Measurements from ENCODE around the gene AGTR1. TPM values are rescaled to one million over a fixed set of nuclear protein-coding genes. Genes with fewer than 3 reads are reported as not detected.

AGTR1 gene
- total and polyA plus RNA-seq, 2 donors (not counting 3 experiments of a cell fraction or from before 2014, with no cell fraction given), result not detected

DNA sequence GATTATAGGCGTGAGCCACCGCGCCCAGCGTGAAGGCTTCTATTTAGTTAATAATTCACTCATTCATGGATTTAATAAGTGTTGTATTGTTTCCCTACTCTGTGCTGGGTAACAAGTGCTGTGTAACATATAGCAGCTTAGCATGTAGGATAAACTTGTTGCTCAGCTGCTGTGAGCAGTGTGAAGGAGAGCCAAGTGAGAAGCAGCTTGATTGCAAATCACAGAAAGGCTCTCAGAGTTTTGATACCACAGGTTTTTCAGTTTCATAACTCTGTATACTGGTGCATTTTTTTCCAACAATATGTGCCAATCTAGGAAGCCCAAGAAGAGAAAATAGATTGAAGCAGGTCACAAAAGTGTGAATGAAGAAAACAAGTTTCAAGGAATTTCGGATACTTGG, 48.4 kb downstream of the AGTR1 start:
- H3K4me2 ChIP-seq (ENCODE audit: insufficient read depth, low read length), result no peak overlapping the region
- POLR2A ChIA-PET, result no interaction called here
- H3K4me1 ChIP-seq (ENCODE audit: control insufficient read depth, extremely low read depth, insufficient read depth, low read length), result no peaks in the 10 kb centered on the region
- H3K27me3 ChIP-seq (ENCODE audit: control insufficient read depth in 2 of 2, insufficient read depth in 2 of 2, low read length in 2 of 2), result no peaks in the 10 kb centered on the region
- no peaks in the 10 kb centered on the region for H3K79me2 ChIP-seq (ENCODE audit: control insufficient read depth, insufficient read depth, low read length)
- FAIRE-seq, result no peak
- TF ChIP-seq POLR2A (IDR thresholded peaks at IDR 0.05; ENCODE audit: low read depth, low read length) (no peak), EZH2 (IDR thresholded peaks at IDR 0.05; ENCODE audit: borderline replicate concordance, low read depth, low read length, severe bottlenecking) (no peak), MYC (IDR thresholded peaks at IDR 0.05; ENCODE audit: low read depth, low read length) (no peak), GATA2 (IDR thresholded peaks at IDR 0.05; ENCODE audit: insufficient read depth, insufficient read length, low read depth, low read length) (no peak), POLR2AphosphoS5 (IDR thresholded peaks at IDR 0.05; ENCODE audit: insufficient read depth, low read depth, low read length) (no peak), FOS (IDR thresholded peaks at IDR 0.05; ENCODE audit: borderline replicate concordance, insufficient read depth, low read length) (no peak), JUN (IDR thresholded peaks at IDR 0.05; ENCODE audit: borderline replicate concordance, insufficient read depth, insufficient read length, low read depth) (no peak)
- TF ChIP-seq, protein P1, sequence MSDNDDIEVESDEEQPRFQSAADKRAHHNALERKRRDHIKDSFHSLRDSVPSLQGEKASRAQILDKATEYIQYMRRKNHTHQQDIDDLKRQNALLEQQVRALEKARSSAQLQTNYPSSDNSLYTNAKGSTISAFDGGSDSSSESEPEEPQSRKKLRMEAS (IDR thresholded peaks at IDR 0.05; ENCODE audit: insufficient read depth, insufficient read length), result no peak
- TF ChIP-seq, protein P2, sequence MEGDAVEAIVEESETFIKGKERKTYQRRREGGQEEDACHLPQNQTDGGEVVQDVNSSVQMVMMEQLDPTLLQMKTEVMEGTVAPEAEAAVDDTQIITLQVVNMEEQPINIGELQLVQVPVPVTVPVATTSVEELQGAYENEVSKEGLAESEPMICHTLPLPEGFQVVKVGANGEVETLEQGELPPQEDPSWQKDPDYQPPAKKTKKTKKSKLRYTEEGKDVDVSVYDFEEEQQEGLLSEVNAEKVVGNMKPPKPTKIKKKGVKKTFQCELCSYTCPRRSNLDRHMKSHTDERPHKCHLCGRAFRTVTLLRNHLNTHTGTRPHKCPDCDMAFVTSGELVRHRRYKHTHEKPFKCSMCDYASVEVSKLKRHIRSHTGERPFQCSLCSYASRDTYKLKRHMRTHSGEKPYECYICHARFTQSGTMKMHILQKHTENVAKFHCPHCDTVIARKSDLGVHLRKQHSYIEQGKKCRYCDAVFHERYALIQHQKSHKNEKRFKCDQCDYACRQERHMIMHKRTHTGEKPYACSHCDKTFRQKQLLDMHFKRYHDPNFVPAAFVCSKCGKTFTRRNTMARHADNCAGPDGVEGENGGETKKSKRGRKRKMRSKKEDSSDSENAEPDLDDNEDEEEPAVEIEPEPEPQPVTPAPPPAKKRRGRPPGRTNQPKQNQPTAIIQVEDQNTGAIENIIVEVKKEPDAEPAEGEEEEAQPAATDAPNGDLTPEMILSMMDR (IDR thresholded peaks at IDR 0.05; ENCODE audit: extremely low read depth in 1 of 2, insufficient read depth in 1 of 2, low read depth in 1 of 2, low read length in 2 of 2), result no peak
- no peaks in the 10 kb centered on the region for H3K36me3 ChIP-seq (ENCODE audit: control insufficient read depth in 2 of 2, extremely low read depth in 1 of 2, insufficient read depth in 2 of 2, low read length in 2 of 2)
- no peak for DNase-seq (ENCODE audit: low read depth, low spot score)
- H4K20me1 ChIP-seq (replicated peaks; ENCODE audit: control insufficient read depth, extremely low read depth, insufficient read depth, low read length), result no peaks in the 10 kb centered on the region
- H2AFZ ChIP-seq (ENCODE audit: low read depth, low read length), result no peak overlapping the region
- CTCF ChIA-PET, result interaction anchor here (1.5 kb wide), 1 partner anchor 22 kb away, joined by 4 read pairs; no protein-coding TSS in a partner anchor
- dilution Hi-C loops (cut with MboI; ENCODE audit: extremely low pct_ligation_motif_present, low sequenced_read_pairs), result no loop called here
- no TSS peak for BruUV-seq (replicated peaks)
- intact Hi-C loops (cut with micrococcal nuclease), result no loop called here
- no peaks in the 10 kb centered on the region for H3K9me1 ChIP-seq (replicated peaks; ENCODE audit: control insufficient read depth, extremely low read depth, insufficient read depth, low read length)
- H3K4me3 ChIP-seq (replicated peaks in 1 of 3; ENCODE audit: insufficient read depth in 1 of 3, low read depth in 1 of 3, low read length in 3 of 3), result no peak overlapping the region
- no peaks in the 10 kb centered on the region for H3K9me3 ChIP-seq (replicated peaks; ENCODE audit: control insufficient read depth, insufficient read depth, low read length)
- no peak overlapping the region for H3K27ac ChIP-seq (ENCODE audit: insufficient read depth, low read depth, low read length)
- H3K9ac ChIP-seq (replicated peaks; ENCODE audit: extremely low read depth, insufficient read depth, low read length), result no peak overlapping the region

Measured in endothelial cell of umbilical vein (primary cell).